ENCODE data around the gene PDZD4. TPM values are rescaled to one million over a fixed set of nuclear protein-coding genes. Genes with fewer than 3 reads are reported as not detected.

PDZD4 gene
- total RNA-seq, 6 donors from 2014 or later = 1.6 to 8.9 (median 6.3) TPM

GRCh38 chrX:153773218-153773611 lies 57.1 kb downstream of the PDZD4 start:
- H3K36me3 ChIP-seq = no peaks in the 10 kb centered on the region
- H3K27ac ChIP-seq = no peak overlapping the region
- no peak for ATAC-seq (ENCODE audit: low FRiP score in 2 of 2)
- peak in 1 of 2 donors; percentile 36 for DNase-seq
- WGBS, 2 donors = 95% methylated on average over 15 of the region's 23 CpGs; no CpG with 5 or more reads in 1 of the 2 donors
- H3K4me1 ChIP-seq = peaks cover 0 to 5% (median under 1%) of the 10 kb centered on the region in 4 donors
- peaks cover 0 to 2% (median 0%) of the 10 kb centered on the region in 4 donors for H3K27me3 ChIP-seq
- H3K4me3 ChIP-seq = no peak overlapping the region
- TF ChIP-seq POLR2AphosphoS5 (IDR thresholded peaks at IDR 0.05) = no peak
- TF ChIP-seq EP300 (IDR thresholded peaks at IDR 0.05) = no peak
- no peak for TF ChIP-seq POLR2A (IDR thresholded peaks at IDR 0.05)
- no peak for TF ChIP-seq CTCF (IDR thresholded peaks at IDR 0.05)
- no peaks in the 10 kb centered on the region for H3K9me3 ChIP-seq

GRCh38 chrX:153772316-153773217 lies 57.8 kb downstream of the PDZD4 start:
- Histone ChIP-seq H3K27me3 (no peaks in the 10 kb centered on the region), H3K27ac (no peak overlapping the region), H3K4me3 (no peak overlapping the region), H3K36me3 (no peaks in the 10 kb centered on the region), H3K9me3 (no peaks in the 10 kb centered on the region), H3K4me1 (peaks cover 0 to 5% (median 1%) of the 10 kb centered on the region in 4 donors)
- ATAC-seq (ENCODE audit: low FRiP score in 2 of 2) = no peak
- WGBS, 2 donors = 84 to 93% methylated on average over 8 to 21 of the region's 21 CpGs
- peak in 1 of 2 donors; percentile 43 for DNase-seq
- TF ChIP-seq POLR2AphosphoS5 (IDR thresholded peaks at IDR 0.05) = no peak
- TF ChIP-seq EP300 (IDR thresholded peaks at IDR 0.05) = no peak
- no peak for TF ChIP-seq POLR2A (IDR thresholded peaks at IDR 0.05)
- no peak for TF ChIP-seq CTCF (IDR thresholded peaks at IDR 0.05)

GRCh38 chrX:153771415-153772315 lies 58.7 kb downstream of the PDZD4 start:
- H3K27me3 ChIP-seq = no peaks in the 10 kb centered on the region
- no peaks in the 10 kb centered on the region for H3K36me3 ChIP-seq
- peaks cover 0 to 5% (median 1%) of the 10 kb centered on the region in 4 donors for H3K4me1 ChIP-seq
- TF ChIP-seq CTCF (IDR thresholded peaks at IDR 0.05) (no peak), EP300 (IDR thresholded peaks at IDR 0.05) (no peak), POLR2A (IDR thresholded peaks at IDR 0.05) (no peak), POLR2AphosphoS5 (IDR thresholded peaks at IDR 0.05) (no peak)
- no peak overlapping the region for H3K27ac ChIP-seq
- peak in 1 of 2 donors; percentile 49 for DNase-seq
- 86 to 100% methylated on average over 1 to 31 of the region's 37 CpGs for WGBS, 2 donors
- no peak overlapping the region for H3K4me3 ChIP-seq
- no peak for ATAC-seq (ENCODE audit: low FRiP score in 2 of 2)
- H3K9me3 ChIP-seq = no peaks in the 10 kb centered on the region

- no peaks in the 10 kb centered on the region for H3K36me3 ChIP-seq
- peaks cover 0 to 5% (median 2%) of the 10 kb centered on the region in 4 donors for H3K4me1 ChIP-seq
- H3K27ac ChIP-seq = no peak overlapping the region
- ATAC-seq (ENCODE audit: low FRiP score in 2 of 2) (no peak), DNase-seq (no peak)
- TF ChIP-seq POLR2A (IDR thresholded peaks at IDR 0.05) = no peak
- TF ChIP-seq CTCF (IDR thresholded peaks at IDR 0.05) = no peak
- no peak for TF ChIP-seq EP300 (IDR thresholded peaks at IDR 0.05)
- TF ChIP-seq POLR2AphosphoS5 (IDR thresholded peaks at IDR 0.05) = no peak
- no peaks in the 10 kb centered on the region for H3K27me3 ChIP-seq
- H3K9me3 ChIP-seq = no peaks in the 10 kb centered on the region
- whole genome bisulfite sequencing, 2 donors = 90 to 91% methylated on average over 4 to 18 of the region's 18 CpGs
- H3K4me3 ChIP-seq = no peak overlapping the region
These were observed 59.5 kb downstream of the PDZD4 start for GRCh38 chrX:153770601-153771414.
